ENCODE data around the gene PIPOX. TPM values are rescaled to one million over a fixed set of nuclear protein-coding genes. Genes with fewer than 3 reads are reported as not detected.
A peak's percentile ranks its signal among the peaks of the same experiment; 100 is the strongest.

The PIPOX gene
- total RNA-seq, 2 experiments from 2014 or later, result 3.0 TPM

GRCh38 chr17:29005936-29006511, 36.9 kb upstream of the PIPOX start, which contains the start of gene SEZ6:
TSS of gene SEZ6 (minus strand) at chr17:29006033. CDS start at chr17:29005869, 164 bp downstream.
- H3K36me3 Mint-ChIP-seq (ENCODE audit: low read depth), result no peaks in the 10 kb centered on the region
- no peak within 1 kb of the TSS for H3K27ac Mint-ChIP-seq
- intact Hi-C loops (cut with micrococcal nuclease), result no loop called here
- ATAC-seq, result peak; percentile 95
- H3K27me3 Mint-ChIP-seq, result peaks cover 49% of the 10 kb centered on the region
- TF ChIP-seq CTCF (IDR thresholded peaks at IDR 0.05), result no peak
- peaks cover 2% of the 10 kb centered on the region for H3K4me1 Mint-ChIP-seq (ENCODE audit: low read depth)
- ChIA-PET POLR2A (interaction anchor here (0.5 kb wide), 1 partner anchor 75 kb away, joined by 3 read pairs; no protein-coding TSS in a partner anchor), CTCF (interaction anchor here (0.8 to 10.3 kb wide), 3 partner anchors 40 to 110 kb away, joined by 4 to 40 read pairs (median 9); no protein-coding TSS in a partner anchor)
- no peak within 1 kb of the TSS for H3K4me3 Mint-ChIP-seq
- DNase-seq, result peak; percentile 77
- no peaks in the 10 kb centered on the region for H3K9me3 Mint-ChIP-seq

GRCh38 chr17:29007456-29007855, 35.5 kb upstream of the PIPOX start:
- TF ChIP-seq CTCF (IDR thresholded peaks at IDR 0.05), result no peak
- peaks cover 5% of the 10 kb centered on the region for H3K4me1 Mint-ChIP-seq (ENCODE audit: low read depth)
- H3K9me3 Mint-ChIP-seq, result no peaks in the 10 kb centered on the region
- DNase-seq (no peak), ATAC-seq (no peak)
- peaks cover 47% of the 10 kb centered on the region for H3K27me3 Mint-ChIP-seq
- CTCF ChIA-PET, result interaction anchor here (1.2 to 10.3 kb wide), 3 partner anchors 9 to 109 kb away, joined by 3 to 40 read pairs (median 9); no protein-coding TSS in a partner anchor
- intact Hi-C loops (cut with micrococcal nuclease), result no loop called here
- H3K27ac Mint-ChIP-seq, result no peak overlapping the region
- POLR2A ChIA-PET, result no interaction called here
- no peaks in the 10 kb centered on the region for H3K36me3 Mint-ChIP-seq (ENCODE audit: low read depth)
- no peak overlapping the region for H3K4me3 Mint-ChIP-seq

GRCh38 chr17:29007860-29008455, 35.0 kb upstream of the PIPOX start:
- Mint-ChIP-seq H3K4me3 (no peak overlapping the region), H3K4me1 (ENCODE audit: low read depth) (peaks cover 5% of the 10 kb centered on the region), H3K36me3 (ENCODE audit: low read depth) (no peaks in the 10 kb centered on the region), H3K27me3 (peaks cover 44% of the 10 kb centered on the region), H3K9me3 (no peaks in the 10 kb centered on the region), H3K27ac (no peak overlapping the region)
- POLR2A ChIA-PET, result no interaction called here
- ATAC-seq (no peak), DNase-seq (no peak)
- TF ChIP-seq CTCF (IDR thresholded peaks at IDR 0.05), result no peak
- intact Hi-C loops (cut with micrococcal nuclease), result no loop called here
- CTCF ChIA-PET, result interaction anchor here (1.2 to 10.3 kb wide), 3 partner anchors 8 to 109 kb away, joined by 3 to 40 read pairs (median 9); no protein-coding TSS in a partner anchor

- POLR2A ChIA-PET, result no interaction called here
- TF ChIP-seq CTCF (IDR thresholded peaks at IDR 0.05), result no peak
- intact Hi-C loops (cut with micrococcal nuclease), result no loop called here
- Mint-ChIP-seq H3K4me3 (no peak overlapping the region), H3K27me3 (peaks cover 42% of the 10 kb centered on the region), H3K4me1 (ENCODE audit: low read depth) (peaks cover 5% of the 10 kb centered on the region), H3K27ac (no peak overlapping the region), H3K36me3 (ENCODE audit: low read depth) (no peaks in the 10 kb centered on the region), H3K9me3 (no peaks in the 10 kb centered on the region)
- no peak for ATAC-seq
- no peak for DNase-seq
- CTCF ChIA-PET, result interaction anchor here (1.2 to 10.3 kb wide), 2 partner anchors 8 to 108 kb away, joined by 3 to 40 read pairs; no protein-coding TSS in a partner anchor
Measured at GRCh38 chr17:29008591-29008990, 34.4 kb upstream of the PIPOX start.

GRCh38 chr17:29010129-29010528, 32.8 kb upstream of the PIPOX start:
- no peak overlapping the region for H3K27ac Mint-ChIP-seq
- POLR2A ChIA-PET, result no interaction called here
- DNase-seq (no peak), ATAC-seq (no peak)
- H3K4me3 Mint-ChIP-seq, result no peak overlapping the region
- CTCF ChIA-PET, result interaction anchor here (1.2 to 2.8 kb wide), 3 partner anchors 44 to 246 kb away, joined by 4 to 9 read pairs (median 4); no protein-coding TSS in a partner anchor
- peaks cover 28% of the 10 kb centered on the region for H3K27me3 Mint-ChIP-seq
- no peak for TF ChIP-seq CTCF (IDR thresholded peaks at IDR 0.05)
- H3K36me3 Mint-ChIP-seq (ENCODE audit: low read depth), result no peaks in the 10 kb centered on the region
- no peaks in the 10 kb centered on the region for H3K9me3 Mint-ChIP-seq
- intact Hi-C loops (cut with micrococcal nuclease), result no loop called here
- peaks cover 5% of the 10 kb centered on the region for H3K4me1 Mint-ChIP-seq (ENCODE audit: low read depth)
